ENCODE results near the gene FUCA1.

DNA sequence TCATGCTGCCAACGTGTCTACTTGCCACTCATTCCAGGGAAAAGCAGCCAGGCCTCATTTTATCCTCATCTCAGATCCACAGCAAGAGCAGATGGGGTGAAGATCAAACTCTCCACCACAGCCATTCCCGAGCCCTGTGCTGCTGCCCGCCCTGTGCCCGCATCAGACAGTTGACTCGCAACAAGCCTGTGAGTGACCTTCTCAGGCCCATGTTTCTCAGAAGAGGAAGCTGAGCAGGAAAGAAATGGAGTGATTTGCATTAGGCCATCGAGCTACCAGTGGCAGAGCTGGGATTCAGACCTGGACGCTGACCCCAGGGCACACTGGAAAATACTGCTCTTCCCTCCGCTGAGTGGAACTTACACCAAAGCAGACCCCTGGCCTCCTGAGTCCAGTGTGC lies 43.8 kb upstream of the FUCA1 start:
- TF ChIP-seq POLR2AphosphoS5 (IDR thresholded peaks at IDR 0.05) (no peak), POLR2A (IDR thresholded peaks at IDR 0.05) (no peak)
- TF ChIP-seq, protein P1, sequence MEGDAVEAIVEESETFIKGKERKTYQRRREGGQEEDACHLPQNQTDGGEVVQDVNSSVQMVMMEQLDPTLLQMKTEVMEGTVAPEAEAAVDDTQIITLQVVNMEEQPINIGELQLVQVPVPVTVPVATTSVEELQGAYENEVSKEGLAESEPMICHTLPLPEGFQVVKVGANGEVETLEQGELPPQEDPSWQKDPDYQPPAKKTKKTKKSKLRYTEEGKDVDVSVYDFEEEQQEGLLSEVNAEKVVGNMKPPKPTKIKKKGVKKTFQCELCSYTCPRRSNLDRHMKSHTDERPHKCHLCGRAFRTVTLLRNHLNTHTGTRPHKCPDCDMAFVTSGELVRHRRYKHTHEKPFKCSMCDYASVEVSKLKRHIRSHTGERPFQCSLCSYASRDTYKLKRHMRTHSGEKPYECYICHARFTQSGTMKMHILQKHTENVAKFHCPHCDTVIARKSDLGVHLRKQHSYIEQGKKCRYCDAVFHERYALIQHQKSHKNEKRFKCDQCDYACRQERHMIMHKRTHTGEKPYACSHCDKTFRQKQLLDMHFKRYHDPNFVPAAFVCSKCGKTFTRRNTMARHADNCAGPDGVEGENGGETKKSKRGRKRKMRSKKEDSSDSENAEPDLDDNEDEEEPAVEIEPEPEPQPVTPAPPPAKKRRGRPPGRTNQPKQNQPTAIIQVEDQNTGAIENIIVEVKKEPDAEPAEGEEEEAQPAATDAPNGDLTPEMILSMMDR (IDR thresholded peaks at IDR 0.05): no peak

Data from gastroesophageal sphincter (tissue), 3 donors.